ACC112 (cell line): ENCODE results near the gene ADCY3.

Experiments
- H2AFZ ChIP-seq: fragments of 200-600 bp; sonication (generic); one replicate; pipeline ENCODE4 v1.6.0; 2017; ENCODE audit warnings: antibody characterized with exemption, low read length; ENCODE audit not compliant: unreplicated experiment
- H3K27ac ChIP-seq: fragments of 200-600 bp; sonication (generic); 2 replicates; pipeline ENCODE4 v1.5.1; 2014; ENCODE audit warnings: low read depth, mild to moderate bottlenecking, antibody characterized with exemption, low read length, moderate library complexity
- H3K27me3 ChIP-seq: fragments of 200-600 bp; sonication (generic); 2 replicates; pipeline ENCODE4 v1.6.1; 2014; ENCODE audit warnings: mild to moderate bottlenecking, antibody characterized with exemption, low read length, moderate library complexity, mixed read lengths; ENCODE audit not compliant: insufficient read depth
- H3K36me3 ChIP-seq: fragments of 200-600 bp; sonication (generic); 2 replicates; pipeline ENCODE4 v1.6.1; 2016; ENCODE audit warnings: mild to moderate bottlenecking, antibody characterized with exemption, low read length, moderate library complexity, mixed read lengths; ENCODE audit not compliant: insufficient read depth
- H3K4me1 ChIP-seq: fragments of 200-600 bp; sonication (generic); one replicate; pipeline ENCODE4 v1.6.1; 2016; ENCODE audit warnings: low read length, mixed read lengths; ENCODE audit not compliant: insufficient read depth, unreplicated experiment, control insufficient read depth
- H3K4me3 ChIP-seq: fragments of 200-600 bp; sonication (generic); 2 replicates; pipeline ENCODE4 v1.5.1; 2014; ENCODE audit warnings: mild to moderate bottlenecking, low read depth, low read length
- H3K79me2 ChIP-seq: fragments of 200-600 bp; sonication (generic); one replicate; pipeline ENCODE4 v1.6.0; 2016; ENCODE audit warnings: low read length; ENCODE audit not compliant: control insufficient read depth, unreplicated experiment, insufficient read depth

The ADCY3 gene

GRCh38 chr2:24920098-24920808 is at the start of gene ADCY3:
TSS of gene ADCY3 (minus strand) at chr2:24920237. CDS start at chr2:24918987, 1,250 bp downstream.
- peak within 1 kb of the TSS; percentile 74 for H2AFZ ChIP-seq
- H3K4me3 ChIP-seq: peak within 1 kb of the TSS; percentile 86
- H3K4me1 ChIP-seq: peaks cover 12% of the 10 kb centered on the region
- H3K36me3 ChIP-seq: no peaks in the 10 kb centered on the region
- no peak within 1 kb of the TSS for H3K27ac ChIP-seq
- H3K27me3 ChIP-seq: no peaks in the 10 kb centered on the region
- no peaks in the 10 kb centered on the region for H3K79me2 ChIP-seq

- Histone ChIP-seq H2AFZ (no peak overlapping the region), H3K79me2 (peaks cover 25% of the 10 kb centered on the region), H3K36me3 (peaks cover 3% of the 10 kb centered on the region; the same call in 1 of the 2 replicates), H3K4me3 (no peak overlapping the region), H3K27ac (no peak overlapping the region), H3K27me3 (no peaks in the 10 kb centered on the region), H3K4me1 (peaks cover 7% of the 10 kb centered on the region)
Observed at GRCh38 chr2:24969784-24970183, 49.7 kb upstream of the ADCY3 start.

- H3K36me3 ChIP-seq: peaks cover 17% of the 10 kb centered on the region
- no peak overlapping the region for H3K27ac ChIP-seq
- H3K27me3 ChIP-seq: no peaks in the 10 kb centered on the region
- no peak overlapping the region for H3K4me3 ChIP-seq
- no peak overlapping the region for H2AFZ ChIP-seq
- no peaks in the 10 kb centered on the region for H3K4me1 ChIP-seq
- no peaks in the 10 kb centered on the region for H3K79me2 ChIP-seq
Observed at GRCh38 chr2:24961903-24962302, 41.9 kb upstream of the ADCY3 start.

- H3K4me3 ChIP-seq: no peak overlapping the region
- no peak overlapping the region for H2AFZ ChIP-seq
- no peaks in the 10 kb centered on the region for H3K27me3 ChIP-seq
- peaks cover 36% of the 10 kb centered on the region for H3K36me3 ChIP-seq
- no peaks in the 10 kb centered on the region for H3K79me2 ChIP-seq
- no peaks in the 10 kb centered on the region for H3K4me1 ChIP-seq
- H3K27ac ChIP-seq: no peak overlapping the region
Observed at GRCh38 chr2:24959761-24960160, 39.7 kb upstream of the ADCY3 start.

- no peak overlapping the region for H3K27ac ChIP-seq
- H2AFZ ChIP-seq: no peak overlapping the region
- H3K27me3 ChIP-seq: no peaks in the 10 kb centered on the region
- H3K36me3 ChIP-seq: peaks cover 33% of the 10 kb centered on the region
- no peaks in the 10 kb centered on the region for H3K4me1 ChIP-seq
- H3K4me3 ChIP-seq: no peak overlapping the region
- H3K79me2 ChIP-seq: no peaks in the 10 kb centered on the region
Observed at GRCh38 chr2:24958411-24958935, 38.4 kb upstream of the ADCY3 start.

- H3K4me1 ChIP-seq: no peaks in the 10 kb centered on the region
- no peak overlapping the region for H2AFZ ChIP-seq
- no peak overlapping the region for H3K27ac ChIP-seq
- no peaks in the 10 kb centered on the region for H3K79me2 ChIP-seq
- H3K4me3 ChIP-seq: no peak overlapping the region
- no peaks in the 10 kb centered on the region for H3K27me3 ChIP-seq
- H3K36me3 ChIP-seq: peaks cover 29% of the 10 kb centered on the region
Observed at GRCh38 chr2:24957976-24958375, 37.9 kb upstream of the ADCY3 start.

GRCh38 chr2:24957221-24957620 is 37.2 kb upstream of the ADCY3 start:
- no peak overlapping the region for H3K27ac ChIP-seq
- H2AFZ ChIP-seq: no peak overlapping the region
- no peak overlapping the region for H3K4me3 ChIP-seq
- H3K79me2 ChIP-seq: no peaks in the 10 kb centered on the region
- H3K36me3 ChIP-seq: peaks cover 28% of the 10 kb centered on the region
- H3K4me1 ChIP-seq: no peaks in the 10 kb centered on the region
- H3K27me3 ChIP-seq: no peaks in the 10 kb centered on the region

- Histone ChIP-seq H3K79me2 (no peaks in the 10 kb centered on the region), H3K27me3 (no peaks in the 10 kb centered on the region), H3K36me3 (peaks cover 28% of the 10 kb centered on the region), H3K4me3 (no peak overlapping the region), H2AFZ (no peak overlapping the region), H3K27ac (no peak overlapping the region), H3K4me1 (no peaks in the 10 kb centered on the region)
Observed at GRCh38 chr2:24955921-24956320, 35.9 kb upstream of the ADCY3 start.

- Histone ChIP-seq H3K27ac (no peak overlapping the region), H3K27me3 (no peaks in the 10 kb centered on the region), H3K4me3 (no peak overlapping the region), H3K36me3 (peaks cover 28% of the 10 kb centered on the region), H3K79me2 (no peaks in the 10 kb centered on the region), H3K4me1 (no peaks in the 10 kb centered on the region), H2AFZ (no peak overlapping the region)
Observed at GRCh38 chr2:24955232-24955631, 35.2 kb upstream of the ADCY3 start.

GRCh38 chr2:24950102-24950501 is 30.1 kb upstream of the ADCY3 start:
- Histone ChIP-seq H3K27me3 (no peaks in the 10 kb centered on the region), H3K27ac (no peak overlapping the region), H3K4me1 (peaks cover 5% of the 10 kb centered on the region), H3K36me3 (peaks cover under 1% of the 10 kb centered on the region; the same call in 1 of the 2 replicates), H2AFZ (no peak overlapping the region), H3K4me3 (no peak overlapping the region), H3K79me2 (no peaks in the 10 kb centered on the region)

GRCh38 chr2:24948506-24948905 is 28.5 kb upstream of the ADCY3 start:
- no peak overlapping the region for H3K27ac ChIP-seq
- H3K4me3 ChIP-seq: no peak overlapping the region
- H3K36me3 ChIP-seq: no peaks in the 10 kb centered on the region
- peaks cover 5% of the 10 kb centered on the region for H3K4me1 ChIP-seq
- no peaks in the 10 kb centered on the region for H3K79me2 ChIP-seq
- no peaks in the 10 kb centered on the region for H3K27me3 ChIP-seq
- no peak overlapping the region for H2AFZ ChIP-seq
